Stimulated activated CD4-positive, alpha-beta T cell treated with anti-CD3 and anti-CD28 coated beads, Interleukin-12 subunit alpha, Interleukin-12 subunit beta, amount 100 ng/mL, for 24 hours (primary cell): ENCODE data around the gene WNT11.

Experiments used
- DNase-seq, 2 experiments: peaks; one replicate each; pipeline ENCODE4 v3.0.0-alpha.2; 2020; ENCODE audit warnings: low read depth in 2 of 2

WNT11 gene

GRCh38 chr11:76237914-76238313 is 31.6 kb upstream of the WNT11 start:
- DNase-seq: no peak

GRCh38 chr11:76237000-76237649 is 30.8 kb upstream of the WNT11 start:
- no peak for DNase-seq

DNA sequence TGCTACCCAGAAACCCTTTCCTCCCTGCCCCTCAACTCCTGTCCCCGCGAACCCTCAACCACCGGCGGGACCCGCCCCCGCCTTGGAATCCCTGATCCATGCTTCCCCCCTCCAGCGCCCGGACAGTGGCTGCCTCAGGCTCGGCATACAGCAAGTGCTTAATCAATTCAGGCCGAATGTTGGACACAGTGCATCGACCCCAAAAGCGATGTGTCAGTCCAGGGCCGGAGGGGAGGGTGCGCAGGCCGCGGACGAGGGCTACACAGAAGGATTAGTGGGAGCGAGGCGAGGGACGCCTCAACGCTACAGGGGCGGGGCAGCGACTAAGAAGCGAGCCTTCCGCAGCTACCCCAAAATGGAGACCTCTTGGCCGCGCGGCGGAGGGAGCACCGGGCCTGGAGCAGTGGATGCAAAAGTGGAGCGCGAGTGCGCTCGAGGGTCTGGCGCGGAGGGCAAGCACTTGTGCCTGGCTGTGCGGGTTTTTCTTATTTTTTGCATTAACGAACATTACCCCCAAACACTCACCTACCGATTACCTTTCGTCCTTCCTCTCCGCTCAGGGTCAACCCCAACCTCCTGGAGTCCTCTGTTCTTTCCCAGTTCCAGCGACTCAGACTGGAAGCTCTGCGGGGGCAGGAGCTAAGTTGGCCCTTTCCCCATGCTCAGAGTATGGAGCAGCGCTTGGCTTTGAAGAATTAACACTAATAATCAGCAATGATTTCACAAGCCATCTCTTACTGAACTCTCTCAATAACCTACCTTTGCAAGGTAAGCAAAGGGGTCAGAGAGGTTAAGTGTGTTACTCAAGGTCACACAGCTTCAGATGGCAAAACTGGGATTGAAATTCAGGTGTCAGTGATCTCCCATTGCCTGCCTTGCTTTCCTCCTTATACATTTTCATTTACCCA is 30.0 kb upstream of the WNT11 start:
- DNase-seq: no peak

DNA sequence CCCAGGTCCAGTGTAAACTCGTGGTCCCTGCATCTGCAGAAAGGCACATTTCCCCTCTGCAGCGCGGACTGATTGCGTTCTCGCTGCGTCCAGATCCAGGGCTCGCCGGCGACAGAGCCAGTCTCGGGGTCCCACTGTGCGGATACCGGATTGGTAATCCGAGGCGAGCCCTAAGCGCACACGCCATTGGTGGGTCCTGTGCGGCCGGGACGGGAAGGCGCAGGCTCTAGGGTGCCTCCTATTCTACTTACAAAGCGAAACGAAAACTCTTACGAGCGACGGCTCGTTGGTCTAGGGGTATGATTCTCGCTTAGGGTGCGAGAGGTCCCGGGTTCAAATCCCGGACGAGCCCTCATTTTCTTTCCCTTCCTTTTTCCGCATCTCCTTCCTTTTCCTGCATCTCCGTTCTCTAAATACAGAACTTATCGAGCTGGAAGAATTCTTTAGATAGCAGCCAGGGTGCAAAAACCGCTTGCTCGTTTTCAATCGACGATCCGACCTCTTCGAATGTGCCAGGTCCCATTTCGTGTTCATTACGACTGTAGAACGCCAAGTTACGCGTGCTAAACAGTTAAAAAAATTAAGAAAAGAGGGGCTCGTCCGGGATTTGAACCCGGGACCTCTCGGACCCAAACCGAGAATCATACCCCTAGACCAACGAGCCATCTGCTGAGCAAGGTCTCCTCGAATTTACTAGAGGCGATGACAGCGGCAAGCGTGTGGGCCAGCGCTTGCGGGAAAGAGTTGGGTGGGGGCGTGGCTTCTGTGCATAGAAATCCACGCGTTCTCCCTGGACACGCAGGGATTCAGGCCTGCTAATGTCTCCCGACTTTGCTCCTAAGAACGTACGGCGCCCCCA is 29.2 kb upstream of the WNT11 start:
- DNase-seq: peak; percentile 92

DNA sequence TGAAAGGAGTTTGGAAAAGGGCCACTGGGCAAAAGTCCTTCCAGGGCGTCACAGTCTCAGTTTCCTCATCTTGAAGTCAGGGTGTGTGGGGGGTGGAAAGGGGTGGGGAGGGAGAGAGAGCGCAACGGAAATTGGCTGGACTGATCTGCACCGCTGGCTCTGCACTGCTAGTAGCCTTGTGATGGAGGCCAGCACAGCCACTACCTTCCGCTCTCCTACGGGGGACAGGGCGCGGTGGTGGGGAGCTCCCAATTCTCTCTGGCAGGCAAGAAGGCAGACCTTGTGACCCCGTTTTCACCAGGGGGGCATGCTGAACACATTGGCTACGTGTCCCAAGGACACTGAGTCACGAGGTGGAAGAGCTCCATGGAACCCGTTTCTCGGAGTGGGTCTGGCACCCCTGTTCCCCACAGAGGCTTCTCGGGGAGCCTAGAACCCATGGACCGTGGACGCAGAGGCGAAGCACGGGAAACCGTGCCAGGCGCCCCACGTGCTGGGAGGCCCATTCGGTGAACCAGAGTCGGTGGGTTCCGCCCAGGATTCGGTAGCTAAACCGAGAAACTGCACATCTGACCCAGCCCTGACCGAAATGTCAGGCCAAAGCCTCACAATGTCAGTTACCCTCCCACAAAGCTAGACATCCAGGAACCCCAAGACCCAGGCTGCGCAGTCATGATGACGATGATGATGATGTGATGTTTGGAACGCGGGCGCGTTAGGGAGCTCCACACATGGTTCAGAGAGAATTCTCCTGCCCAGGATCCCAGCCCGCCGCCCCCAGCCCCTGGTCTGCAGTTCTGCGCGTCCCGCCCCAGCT is 28.3 kb upstream of the WNT11 start:
- peak in 1 of 2 experiments; percentile 39 for DNase-seq

- DNase-seq: no peak
Measured at GRCh38 chr11:76234021-76234415, 27.7 kb upstream of the WNT11 start.

DNA sequence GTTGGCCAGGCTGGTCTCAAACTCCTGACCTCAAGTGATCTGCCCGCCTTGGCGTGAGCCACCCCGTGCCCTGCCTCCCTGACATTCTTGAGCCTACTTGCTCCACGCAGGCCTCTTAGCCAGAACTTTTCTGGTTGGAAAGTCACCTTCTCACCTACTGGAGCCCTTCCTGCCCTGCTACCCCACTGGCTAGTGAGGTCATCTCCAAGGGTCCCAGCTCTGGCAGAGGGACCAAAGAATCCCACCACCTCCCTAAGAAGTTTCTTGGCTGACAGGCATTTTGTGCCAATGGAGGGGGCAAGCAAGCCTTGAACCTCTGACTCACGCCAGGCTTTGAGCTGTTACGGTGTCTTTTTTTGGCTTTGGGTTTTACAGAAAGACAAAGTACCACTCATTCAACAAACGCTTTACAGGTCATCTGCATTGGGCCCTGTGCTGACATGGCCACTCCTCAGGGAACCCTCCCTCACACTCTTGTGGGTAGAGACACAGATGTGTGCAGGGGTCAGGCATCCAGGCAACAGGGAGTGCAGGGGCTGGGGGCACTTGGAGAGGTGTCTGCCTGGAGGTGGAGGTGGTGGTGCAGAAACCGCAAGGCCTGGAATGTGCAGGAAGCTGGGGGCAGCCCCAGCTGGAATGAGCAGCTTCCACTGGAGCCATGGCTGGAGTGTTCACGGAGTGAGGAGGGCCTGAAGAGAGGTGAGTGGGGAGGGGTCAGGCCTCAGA is 27.1 kb upstream of the WNT11 start:
- DNase-seq: no peak

GRCh38 chr11:76232026-76232665 is 25.8 kb upstream of the WNT11 start:
- peak in 1 of 2 experiments; percentile 21 for DNase-seq

GRCh38 chr11:76231121-76231738 is 24.9 kb upstream of the WNT11 start:
- DNase-seq: no peak

GRCh38 chr11:76230392-76230791 is 24.1 kb upstream of the WNT11 start:
- DNase-seq: no peak

- no peak for DNase-seq
Measured at GRCh38 chr11:76229690-76230240, 23.5 kb upstream of the WNT11 start.

DNA sequence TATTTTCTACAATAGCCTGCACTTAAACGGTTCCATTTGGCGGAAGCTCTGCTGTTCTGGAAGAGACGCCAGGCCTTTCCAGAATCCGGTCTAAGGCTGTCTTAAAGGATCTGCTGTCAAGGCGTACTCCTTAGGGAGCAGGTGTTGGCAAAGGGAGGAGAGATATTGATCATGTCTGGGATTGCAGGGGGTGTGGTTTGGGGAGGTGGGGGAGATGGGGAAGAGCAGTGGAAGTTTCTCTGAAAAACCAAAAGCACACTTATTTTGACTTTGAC is 22.5 kb upstream of the WNT11 start:
- no peak for DNase-seq

- no peak for DNase-seq
Measured at GRCh38 chr11:76228071-76228874, 22.0 kb upstream of the WNT11 start.

GRCh38 chr11:76226626-76227025 is 20.3 kb upstream of the WNT11 start:
- DNase-seq: no peak

- no peak for DNase-seq
Measured at GRCh38 chr11:76225122-76225611, 18.9 kb upstream of the WNT11 start.

DNA sequence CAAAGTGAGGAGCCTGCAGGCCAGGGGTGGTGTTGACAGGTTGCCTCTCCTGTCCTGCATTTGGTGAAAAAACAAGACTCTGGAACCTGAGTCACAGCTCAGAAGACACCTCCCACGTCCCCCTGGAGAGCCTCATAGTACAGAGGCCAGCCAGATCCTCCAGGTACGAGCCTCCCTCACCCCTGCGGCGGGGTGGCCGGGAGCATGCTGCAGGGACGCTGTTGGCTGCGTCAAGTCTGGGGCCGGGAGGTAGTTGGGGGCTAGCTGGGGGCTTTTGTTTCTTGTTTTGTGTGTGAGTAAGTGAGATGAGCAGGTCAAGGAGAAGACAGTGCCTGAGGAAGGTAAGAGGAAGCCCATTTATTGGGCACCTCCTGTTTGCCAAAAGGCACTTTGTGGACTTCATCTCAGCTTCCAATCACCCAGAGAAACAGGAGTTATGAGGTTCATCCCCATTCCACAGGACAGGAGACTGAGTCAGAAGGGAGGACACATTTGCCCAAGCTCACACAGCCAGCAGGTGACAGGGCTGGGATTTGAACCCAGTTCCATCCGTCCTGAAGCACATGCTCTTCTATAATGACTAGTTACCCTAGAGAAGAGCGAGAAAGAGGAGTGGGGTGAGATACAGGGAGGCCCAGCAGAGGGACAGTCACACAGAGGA is 18.3 kb upstream of the WNT11 start:
- no peak for DNase-seq

DNA sequence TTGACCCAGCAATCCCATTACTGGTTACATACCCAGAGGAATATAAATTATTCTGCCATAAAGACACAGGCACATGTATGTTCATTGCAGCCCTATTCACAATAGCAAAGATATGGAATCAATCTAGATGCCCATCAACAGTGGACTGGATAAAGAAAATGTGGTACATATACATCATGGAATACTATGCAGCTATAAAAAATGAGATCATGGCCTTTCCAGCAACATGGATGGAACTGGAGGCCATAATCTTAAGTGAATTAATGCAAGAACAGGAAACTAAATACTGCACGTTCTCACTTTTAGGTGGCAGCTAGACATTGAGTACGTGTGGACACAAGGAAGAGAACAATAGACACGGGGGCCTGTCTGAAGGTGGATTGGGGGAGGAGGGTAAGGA is 15.1 kb upstream of the WNT11 start:
- DNase-seq: no peak

DNA sequence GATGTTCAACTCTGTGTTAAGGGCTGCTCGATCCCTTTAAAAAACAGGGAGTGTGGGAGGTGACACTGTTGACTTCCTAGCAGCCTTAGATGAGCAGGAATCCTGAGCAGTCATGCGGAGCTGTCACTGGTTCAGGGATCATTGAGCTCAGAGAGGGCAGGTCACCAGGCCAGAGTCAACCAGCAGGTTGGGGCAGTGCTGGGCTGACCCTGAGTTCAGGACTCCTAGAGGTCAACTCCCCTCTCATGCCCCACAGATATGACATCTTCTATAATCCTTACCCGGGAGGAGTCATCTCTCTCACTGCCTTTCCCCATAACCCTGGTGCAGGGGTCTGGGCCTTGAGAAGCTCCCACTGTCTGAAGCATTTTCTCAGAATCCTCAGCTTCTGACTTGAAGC is 12.9 kb upstream of the WNT11 start:
- no peak for DNase-seq
